CD4-positive, alpha-beta T cell treated with Interleukin-17A for 1 hour (primary cell): ENCODE measurements around the gene KIRREL1.
A peak's percentile ranks its signal among the peaks of the same experiment; 100 is the strongest.

Source experiments
- DNase-seq: peaks from one replicate; pipeline ENCODE4 v3.0.0-alpha.2; 2020

The KIRREL1 gene

GRCh38 chr1:158077411-158078256, 84.2 kb downstream of the KIRREL1 start:
- DNase-seq, result no peak

GRCh38 chr1:158078569-158079080, 85.2 kb downstream of the KIRREL1 start:
- no peak for DNase-seq

GRCh38 chr1:158080066-158080465, 86.6 kb downstream of the KIRREL1 start:
- no peak for DNase-seq

GRCh38 chr1:158084336-158084735, 90.9 kb downstream of the KIRREL1 start:
- no peak for DNase-seq

- DNase-seq, result no peak
Measured at GRCh38 chr1:158084747-158085146, 91.3 kb downstream of the KIRREL1 start.

- peak; percentile 13 for DNase-seq
Measured at GRCh38 chr1:158087320-158087927, 94.0 kb downstream of the KIRREL1 start.

GRCh38 chr1:158089476-158089875, 96.0 kb downstream of the KIRREL1 start:
- DNase-seq, result no peak

- DNase-seq, result no peak
Measured at GRCh38 chr1:158089925-158090637, 96.6 kb downstream of the KIRREL1 start.

- no peak for DNase-seq
Measured at GRCh38 chr1:158093376-158093775, 99.9 kb downstream of the KIRREL1 start.

GRCh38 chr1:158094571-158094970, 101.1 kb downstream of the KIRREL1 start:
- no peak for DNase-seq

- DNase-seq, result peak; percentile 15
Measured at GRCh38 chr1:158095737-158096335, 102.4 kb downstream of the KIRREL1 start.

GRCh38 chr1:158098256-158098655, 104.8 kb downstream of the KIRREL1 start:
- no peak for DNase-seq

- DNase-seq, result no peak
Measured at GRCh38 chr1:158099185-158099584, 105.7 kb downstream of the KIRREL1 start.

- no peak for DNase-seq
Measured at GRCh38 chr1:158100498-158100897, 107.1 kb downstream of the KIRREL1 start.

- DNase-seq, result no peak
Measured at GRCh38 chr1:158101455-158101854, 108.0 kb downstream of the KIRREL1 start.

GRCh38 chr1:158101927-158102326, 108.5 kb downstream of the KIRREL1 start:
- no peak for DNase-seq

- DNase-seq, result no peak
Measured at GRCh38 chr1:158102881-158103674, 109.6 kb downstream of the KIRREL1 start.

- no peak for DNase-seq
Measured at GRCh38 chr1:158103861-158104522, 110.5 kb downstream of the KIRREL1 start.

GRCh38 chr1:158104891-158105290, 111.4 kb downstream of the KIRREL1 start:
- DNase-seq, result no peak

- DNase-seq, result no peak
Measured at GRCh38 chr1:158105352-158106095, 112.1 kb downstream of the KIRREL1 start.

- no peak for DNase-seq
Measured at GRCh38 chr1:158107916-158108315, 114.5 kb downstream of the KIRREL1 start.
